HG03432 (cell line): ENCODE measurements around the gene TRAF1.

Source experiments
- ATAC-seq: cut with Tn5 transposase; IDR thresholded peaks from one replicate; pipeline ENCODE4 v1.9.1; 2021; ENCODE audit warnings: mild to moderate bottlenecking, moderate library complexity; ENCODE audit not compliant: unreplicated experiment

Gene TRAF1

GRCh38 chr9:120941046-120941770, 14.6 kb upstream of the TRAF1 start:
- no peak for ATAC-seq

- no peak for ATAC-seq
Observed at GRCh38 chr9:120940573-120940972, 14.0 kb upstream of the TRAF1 start.

- no peak for ATAC-seq
Observed at GRCh38 chr9:120938851-120939250, 12.3 kb upstream of the TRAF1 start.

- no peak for ATAC-seq
Observed at GRCh38 chr9:120937596-120937995, 11.0 kb upstream of the TRAF1 start.

- ATAC-seq: no peak
Observed at GRCh38 chr9:120937127-120937526, 10.5 kb upstream of the TRAF1 start.

GRCh38 chr9:120936764-120937122, 10.1 kb upstream of the TRAF1 start:
- no peak for ATAC-seq

GRCh38 chr9:120936011-120936763, 9.6 kb upstream of the TRAF1 start:
- peak; percentile 40 for ATAC-seq

- ATAC-seq: peak; percentile 29
Observed at GRCh38 chr9:120935383-120935857, 8.8 kb upstream of the TRAF1 start.

- ATAC-seq: no peak
Observed at GRCh38 chr9:120934281-120934680, 7.7 kb upstream of the TRAF1 start.

GRCh38 chr9:120933310-120934055, 6.9 kb upstream of the TRAF1 start:
- no peak for ATAC-seq

- ATAC-seq: no peak
Observed at GRCh38 chr9:120932086-120932823, 5.7 kb upstream of the TRAF1 start.

GRCh38 chr9:120931231-120932085, 4.9 kb upstream of the TRAF1 start:
- peak; percentile 52 for ATAC-seq

- ATAC-seq: no peak
Observed at GRCh38 chr9:120929229-120929791, 2.7 kb upstream of the TRAF1 start.

- ATAC-seq: peak; percentile 34
Observed at GRCh38 chr9:120928483-120929228, 2.1 kb upstream of the TRAF1 start.

GRCh38 chr9:120928015-120928482, 1.5 kb upstream of the TRAF1 start:
- peak; percentile 0 for ATAC-seq

- ATAC-seq: no peak
Observed at GRCh38 chr9:120927269-120928014, 846 bp upstream of the TRAF1 start.

GRCh38 chr9:120925535-120926396, 830 bp downstream of the TRAF1 start:
- ATAC-seq: peak; percentile 51
